CD4-positive, CD25-positive, alpha-beta regulatory T cell (primary cell): ENCODE data around the gene GSTM3. TPM values are rescaled to one million over a fixed set of nuclear protein-coding genes. Genes with fewer than 3 reads are reported as not detected.

Experiments
- ATAC-seq, 2 donors: fragments of 150-1000 bp; cut with Tn5 transposase; one replicate each; pipeline ENCODE4 v1.10.0; 2021; ENCODE audit warnings: low read depth in 2 of 2, moderate number of reproducible peaks in 2 of 2, moderate library complexity in 1 of 2
- DNase-seq, 3 donors: peaks; one replicate each; pipeline versions ENCODE4 v3.0.0 to v3.0.0-alpha.2; 2012 to 2022; ENCODE audit warnings: mixed read lengths in 1 of 3
- H3K27ac ChIP-seq: one replicate; pipeline ENCODE4 v1.7.0; 2013; ENCODE audit warnings: mild to moderate bottlenecking, low read length; ENCODE audit not compliant: insufficient read depth, poor library complexity, severe bottlenecking
- H3K27me3 ChIP-seq: one replicate; pipeline ENCODE4 v1.7.0; 2013; ENCODE audit warnings: low read length; ENCODE audit not compliant: control insufficient read depth, insufficient read depth
- H3K36me3 ChIP-seq: one replicate; pipeline ENCODE4 v1.7.0; 2013; ENCODE audit warnings: mild to moderate bottlenecking, low read length, moderate library complexity; ENCODE audit not compliant: control insufficient read depth, insufficient read depth
- H3K4me1 ChIP-seq: 2 replicates; pipeline ENCODE4 v1.7.0; 2013; ENCODE audit warnings: mild to moderate bottlenecking, low read length; ENCODE audit not compliant: insufficient read depth, control insufficient read depth, poor library complexity, severe bottlenecking
- H3K4me3 ChIP-seq: one replicate; pipeline ENCODE4 v1.7.0; 2013; ENCODE audit warnings: low read depth, mild to moderate bottlenecking, low read length, moderate library complexity
- H3K9me3 ChIP-seq, 2 experiments: 1 replicate in 1 of 2; 2 replicates in 1 of 2; pipeline ENCODE4 v1.7.0; 2013; ENCODE audit warnings: low read length in 2 of 2, mild to moderate bottlenecking in 1 of 2, moderate library complexity in 1 of 2; ENCODE audit not compliant: control insufficient read depth in 2 of 2
- H3K27ac Mint-ChIP-seq, 3 donors: one replicate each; pipeline ENCODE4 v1.8.0; 2020 to 2022; ENCODE audit warnings: mild to moderate bottlenecking in 3 of 3, mixed read lengths in 3 of 3, moderate library complexity in 2 of 3
- H3K27me3 Mint-ChIP-seq: one replicate; pipeline ENCODE4 v1.8.0; 2022; ENCODE audit warnings: mild to moderate bottlenecking, mixed read lengths
- H3K36me3 Mint-ChIP-seq: one replicate; pipeline ENCODE4 v1.8.0; 2020; ENCODE audit warnings: mixed read lengths
- H3K4me1 Mint-ChIP-seq, 4 donors: one replicate each; pipeline ENCODE4 v1.8.0; 2020 to 2022; ENCODE audit warnings: mixed read lengths in 4 of 4, mild to moderate bottlenecking in 1 of 4
- H3K4me3 Mint-ChIP-seq, 4 donors: one replicate each; pipeline ENCODE4 v1.8.0; 2020 to 2022; ENCODE audit warnings: mild to moderate bottlenecking in 4 of 4, mixed read lengths in 4 of 4, moderate library complexity in 3 of 4
- H3K9me3 Mint-ChIP-seq, 7 donors: one replicate each; pipeline ENCODE4 v1.8.0; 2020 to 2022; ENCODE audit warnings: mixed read lengths in 7 of 7, mild to moderate bottlenecking in 3 of 7, moderate library complexity in 2 of 7
- polyA plus RNA-seq, 4 donors: library from polyadenylated mRNA; unstranded; fragments of 300-500 nt; fragmentation: Illumina TruSeq; gene quantifications; one replicate each; pipeline ENCODE4 v1.2.3, GENCODE V29; 2021
- total RNA-seq: library from RNA; stranded (reverse); gene quantifications from one replicate; pipeline ENCODE4 v1.2.3, GENCODE V29; 2022

Gene GSTM3
- total and polyA plus RNA-seq, 5 donors from 2014 or later: 3.9 to 50.1 (median 48.6) TPM

- Mint-ChIP-seq H3K27me3 (no peaks in the 10 kb centered on the region), H3K4me1 (peaks cover 3 to 15% (median 11%) of the 10 kb centered on the region in 4 donors), H3K9me3 (peaks cover 0 to 7% (median 0%) of the 10 kb centered on the region in 7 donors), H3K27ac (no peak overlapping the region), H3K4me3 (no peak overlapping the region), H3K36me3 (no peaks in the 10 kb centered on the region)
- Histone ChIP-seq H3K4me3 (no peak overlapping the region), H3K27ac (no peak overlapping the region), H3K36me3 (no peaks in the 10 kb centered on the region), H3K9me3 (peaks cover 5 to 6% of the 10 kb centered on the region in 2 experiments), H3K27me3 (no peaks in the 10 kb centered on the region), H3K4me1 (peaks cover 5% of the 10 kb centered on the region)
- ATAC-seq: no peak
- no peak for DNase-seq
Observed at GRCh38 chr1:109781806-109782205, 41.0 kb upstream of the GSTM3 start.

DNA sequence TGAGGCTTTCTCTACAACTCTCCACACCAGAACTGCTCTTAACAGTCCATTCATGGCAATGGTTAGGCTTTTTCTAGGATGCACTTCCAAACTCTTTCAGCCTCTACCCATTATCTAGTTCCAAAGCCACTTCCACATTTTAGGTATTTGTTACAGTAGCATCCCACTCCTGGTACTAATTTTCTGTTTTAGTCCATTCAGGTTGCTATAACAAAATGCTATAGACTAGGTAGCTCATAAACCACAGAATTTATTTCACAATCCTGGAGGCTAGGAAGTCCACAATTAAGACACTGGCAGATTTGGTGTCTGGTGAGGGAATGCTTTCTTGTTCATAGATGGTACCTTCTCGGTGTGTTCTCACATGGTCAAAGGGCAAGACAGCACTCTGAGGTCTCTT is 40.1 kb upstream of the GSTM3 start:
- no peaks in the 10 kb centered on the region for H3K27me3 Mint-ChIP-seq
- H3K4me3 ChIP-seq: no peak overlapping the region
- no peaks in the 10 kb centered on the region for H3K36me3 ChIP-seq
- peaks cover 5% of the 10 kb centered on the region for H3K4me1 ChIP-seq
- H3K36me3 Mint-ChIP-seq: no peaks in the 10 kb centered on the region
- H3K27ac Mint-ChIP-seq: no peak overlapping the region
- H3K27me3 ChIP-seq: no peaks in the 10 kb centered on the region
- H3K4me3 Mint-ChIP-seq: peak overlapping the region in 1 of 4 donors; percentile 7
- no peak for DNase-seq
- no peak for ATAC-seq
- H3K27ac ChIP-seq: no peak overlapping the region
- peaks cover 0 to 14% (median 11%) of the 10 kb centered on the region in 4 donors for H3K4me1 Mint-ChIP-seq
- peaks cover 5 to 6% of the 10 kb centered on the region in 2 experiments for H3K9me3 ChIP-seq
- peaks cover 0 to 7% (median 0%) of the 10 kb centered on the region in 7 donors for H3K9me3 Mint-ChIP-seq

DNA sequence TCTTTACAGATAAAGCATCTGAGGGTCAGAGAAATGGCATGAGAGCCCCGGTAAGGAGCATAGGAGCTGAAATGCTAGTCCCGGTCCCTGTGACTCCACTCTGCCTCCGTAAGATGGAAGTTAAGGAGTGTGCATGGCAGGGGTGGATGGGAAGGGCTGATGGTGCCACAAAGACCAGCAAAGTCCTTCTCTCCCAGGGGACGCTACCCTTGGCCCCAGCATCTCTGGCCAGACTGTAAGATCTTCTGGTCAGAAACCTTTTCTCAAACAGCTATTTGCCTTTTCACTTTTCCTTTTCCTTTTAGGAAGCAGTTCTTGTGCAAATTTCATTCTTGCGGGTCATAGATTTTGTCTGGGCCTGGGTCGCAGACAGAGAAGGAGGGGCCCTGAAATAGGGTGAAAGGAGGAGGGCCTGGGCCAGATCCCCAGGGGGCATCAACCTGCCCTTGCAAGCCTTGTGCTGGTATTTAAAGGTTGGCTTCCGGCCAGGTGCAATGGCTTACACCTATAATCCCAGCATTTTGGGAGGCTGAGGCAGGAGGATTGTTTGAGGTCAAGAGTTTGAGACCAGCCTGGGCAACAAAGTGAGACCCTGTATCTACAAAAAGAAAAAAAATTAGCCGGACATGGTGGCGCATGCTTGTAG is 37.3 kb upstream of the GSTM3 start:
- Mint-ChIP-seq H3K36me3 (no peaks in the 10 kb centered on the region), H3K4me1 (peaks cover 2 to 11% (median 8%) of the 10 kb centered on the region in 4 donors), H3K27ac (no peak overlapping the region), H3K9me3 (peaks cover 0 to 7% (median 0%) of the 10 kb centered on the region in 7 donors), H3K4me3 (peak overlapping the region in 1 of 4 donors; percentile 11), H3K27me3 (peaks cover 4% of the 10 kb centered on the region)
- ATAC-seq (no peak), DNase-seq (no peak)
- peaks cover 5 to 6% of the 10 kb centered on the region in 2 experiments for H3K9me3 ChIP-seq
- H3K4me3 ChIP-seq: no peak overlapping the region
- no peaks in the 10 kb centered on the region for H3K36me3 ChIP-seq
- H3K27ac ChIP-seq: no peak overlapping the region
- peaks cover 5% of the 10 kb centered on the region for H3K4me1 ChIP-seq
- no peaks in the 10 kb centered on the region for H3K27me3 ChIP-seq

DNA sequence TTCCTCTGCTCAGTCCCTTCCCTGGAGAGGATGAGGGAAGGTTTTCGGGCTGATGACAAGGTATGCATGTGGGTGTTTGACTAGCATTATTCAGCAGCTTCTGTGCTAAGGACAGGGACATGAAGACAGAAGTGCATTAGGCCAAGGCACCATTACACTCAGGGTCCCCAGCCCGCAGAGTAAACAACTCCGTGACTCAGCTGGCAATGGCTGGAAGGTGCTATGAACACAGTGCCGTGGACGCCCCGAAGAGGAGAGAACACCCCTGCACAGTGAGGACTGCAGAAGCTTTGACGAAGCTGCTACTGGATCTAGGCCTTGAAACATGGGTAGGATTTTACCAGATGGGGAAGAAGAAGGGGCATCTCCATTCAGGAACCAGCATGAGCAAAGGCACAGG is 36.6 kb upstream of the GSTM3 start:
- Histone ChIP-seq H3K4me3 (no peak overlapping the region), H3K4me1 (peaks cover 5% of the 10 kb centered on the region), H3K27me3 (no peaks in the 10 kb centered on the region), H3K9me3 (peaks cover 5 to 6% of the 10 kb centered on the region in 2 experiments), H3K36me3 (no peaks in the 10 kb centered on the region), H3K27ac (no peak overlapping the region)
- no peak for DNase-seq
- H3K36me3 Mint-ChIP-seq: no peaks in the 10 kb centered on the region
- peaks cover 0 to 7% (median 0%) of the 10 kb centered on the region in 7 donors for H3K9me3 Mint-ChIP-seq
- no peak overlapping the region for H3K4me3 Mint-ChIP-seq
- ATAC-seq: no peak
- H3K27me3 Mint-ChIP-seq: peaks cover 4% of the 10 kb centered on the region
- H3K27ac Mint-ChIP-seq: peak overlapping the region in 2 of 3 donors; percentile 26 to 78
- peaks cover 2 to 11% (median 8%) of the 10 kb centered on the region in 4 donors for H3K4me1 Mint-ChIP-seq

DNA sequence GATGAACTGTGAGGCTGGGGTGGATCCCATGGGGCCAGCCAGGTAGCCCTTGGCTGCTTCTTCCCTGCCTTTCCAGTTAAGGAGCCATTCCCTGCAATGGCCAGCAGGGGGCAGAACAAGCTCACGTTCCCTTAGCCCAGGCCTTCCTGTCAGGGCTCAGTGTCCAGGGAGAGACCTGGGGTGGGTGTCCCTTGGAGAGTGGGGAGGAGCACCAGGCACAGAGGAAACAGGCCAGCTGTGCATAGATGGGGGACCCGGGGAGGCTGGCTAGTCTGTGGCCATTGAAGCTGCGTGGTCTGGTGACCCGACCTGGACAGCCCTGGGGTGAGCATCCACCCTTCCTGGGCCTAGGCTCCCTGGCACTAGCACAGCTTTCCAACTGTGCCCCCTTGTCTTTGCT is 36.1 kb upstream of the GSTM3 start:
- Histone ChIP-seq H3K4me3 (no peak overlapping the region), H3K36me3 (no peaks in the 10 kb centered on the region), H3K27ac (no peak overlapping the region), H3K4me1 (peaks cover 5% of the 10 kb centered on the region), H3K9me3 (peaks cover 5 to 6% of the 10 kb centered on the region in 2 experiments), H3K27me3 (no peaks in the 10 kb centered on the region)
- Mint-ChIP-seq H3K4me1 (peaks cover 2 to 11% (median 8%) of the 10 kb centered on the region in 4 donors), H3K36me3 (no peaks in the 10 kb centered on the region), H3K9me3 (peaks cover 0 to 7% (median 0%) of the 10 kb centered on the region in 7 donors), H3K4me3 (no peak overlapping the region), H3K27me3 (peaks cover 4% of the 10 kb centered on the region), H3K27ac (peak overlapping the region in 1 of 3 donors; percentile 26)
- DNase-seq (peak; percentile 66 to 80 (median 74)), ATAC-seq (peak; percentile 64 to 75)

GRCh38 chr1:109776206-109776835 is 35.5 kb upstream of the GSTM3 start:
- Mint-ChIP-seq H3K27ac (peak overlapping the region in 2 of 3 donors; percentile 26 to 86), H3K4me1 (peaks cover 2 to 11% (median 9%) of the 10 kb centered on the region in 4 donors), H3K4me3 (no peak overlapping the region), H3K9me3 (peaks cover 0 to 7% (median 0%) of the 10 kb centered on the region in 7 donors), H3K27me3 (peaks cover 4% of the 10 kb centered on the region), H3K36me3 (no peaks in the 10 kb centered on the region)
- no peaks in the 10 kb centered on the region for H3K27me3 ChIP-seq
- H3K9me3 ChIP-seq: peaks cover 5 to 6% of the 10 kb centered on the region in 2 experiments
- H3K4me1 ChIP-seq: peaks cover 5% of the 10 kb centered on the region
- no peaks in the 10 kb centered on the region for H3K36me3 ChIP-seq
- no peak for ATAC-seq
- DNase-seq: no peak
- H3K27ac ChIP-seq: no peak overlapping the region
- no peak overlapping the region for H3K4me3 ChIP-seq

GRCh38 chr1:109775398-109775797 is 34.6 kb upstream of the GSTM3 start:
- Mint-ChIP-seq H3K36me3 (no peaks in the 10 kb centered on the region), H3K27me3 (peaks cover 4% of the 10 kb centered on the region), H3K4me1 (peaks cover 2 to 14% (median 11%) of the 10 kb centered on the region in 4 donors), H3K4me3 (no peak overlapping the region), H3K9me3 (peaks cover 0 to under 1% (median 0%) of the 10 kb centered on the region in 7 donors), H3K27ac (no peak overlapping the region)
- no peak overlapping the region for H3K4me3 ChIP-seq
- H3K27ac ChIP-seq: no peak overlapping the region
- H3K4me1 ChIP-seq: peaks cover 5% of the 10 kb centered on the region
- H3K36me3 ChIP-seq: no peaks in the 10 kb centered on the region
- no peak for DNase-seq
- H3K9me3 ChIP-seq: no peaks in the 10 kb centered on the region
- H3K27me3 ChIP-seq: no peaks in the 10 kb centered on the region
- no peak for ATAC-seq
